Caco-2 (cell line): Measurements from ENCODE around the gene NUTM1. TPM values are rescaled to one million over a fixed set of nuclear protein-coding genes. Genes with fewer than 3 reads are reported as not detected.

Source experiments
- BruUV-seq: library from RNA; stranded (reverse); fragments of 400-500 nt; replicated peaks from 2 replicates; lab custom pipeline; 2021; lab: Mats Ljungman, UMichigan
- CTCF ChIA-PET: fragments of 300-600 bp; sonication (Branson Sonifier 250); formaldehyde crosslinking; loops from one replicate; lab custom pipeline; 2022; ENCODE audit warnings: antibody characterized with exemption; lab: Charles Lee
- POLR2A ChIA-PET: fragments of 300-600 bp; sonication (Branson Sonifier 250); formaldehyde crosslinking; loops from one replicate; lab custom pipeline; 2022; ENCODE audit warnings: antibody characterized with exemption; lab: Charles Lee
- DNase-seq, 2 experiments: peaks; one replicate each; pipeline versions ENCODE4 v3.0.0 to v3.0.0-alpha.2; 2020 to 2022
- H3K27me3 ChIP-seq: replicated peaks from 2 replicates; pipeline ENCODE4 v1.6.0; 2011; ENCODE audit warnings: low read length; ENCODE audit not compliant: control insufficient read depth, insufficient read depth
- H3K36me3 ChIP-seq: 2 replicates; pipeline ENCODE4 v1.5.1; 2011; ENCODE audit warnings: low read length; ENCODE audit not compliant: control insufficient read depth, insufficient read depth
- H3K4me1 ChIP-seq: fragments of 250-450 bp; sonication (Bioruptor Pico); 2 replicates; pipeline ENCODE4 v1.5.1; 2020; ENCODE audit warnings: mild to moderate bottlenecking
- H3K4me3 ChIP-seq: 2 replicates; pipeline ENCODE4 v1.5.1; 2011; ENCODE audit warnings: low read depth, mild to moderate bottlenecking, control low read depth, low read length
- H3K9me3 ChIP-seq: fragments of 250-450 bp; sonication (Bioruptor Pico); 2 replicates; pipeline ENCODE4 v1.5.1; 2020; ENCODE audit warnings: mild to moderate bottlenecking, moderate library complexity
- H3K27ac Mint-ChIP-seq: one replicate; pipeline ENCODE4 v1.8.0; 2022; ENCODE audit warnings: mixed read lengths; ENCODE audit not compliant: unreplicated experiment
- H3K27me3 Mint-ChIP-seq: one replicate; pipeline ENCODE4 v1.8.0; 2022; ENCODE audit warnings: mixed read lengths; ENCODE audit not compliant: insufficient read depth, unreplicated experiment
- H3K36me3 Mint-ChIP-seq: one replicate; pipeline ENCODE4 v1.8.0; 2022; ENCODE audit warnings: mild to moderate bottlenecking, mixed read lengths; ENCODE audit not compliant: insufficient read depth, unreplicated experiment
- H3K4me1 Mint-ChIP-seq: one replicate; pipeline ENCODE4 v1.8.0; 2022; ENCODE audit warnings: low read depth, mixed read lengths; ENCODE audit not compliant: unreplicated experiment
- H3K4me3 Mint-ChIP-seq: one replicate; pipeline ENCODE4 v1.8.0; 2022; ENCODE audit warnings: mild to moderate bottlenecking, moderate library complexity, mixed read lengths; ENCODE audit not compliant: unreplicated experiment
- H3K9me3 Mint-ChIP-seq: one replicate; pipeline ENCODE4 v1.8.0; 2022; ENCODE audit warnings: mixed read lengths; ENCODE audit not compliant: unreplicated experiment
- intact Hi-C: fragments of 100-400 bp; cut with micrococcal nuclease; formaldehyde crosslinking; loops from one replicate; pipeline ENCODE4 v1.10.0; 2022; ENCODE audit not compliant: unreplicated experiment
- total RNA-seq: library from RNA; stranded (reverse); gene quantifications from 2 replicates; pipeline ENCODE4 v1.2.3, GENCODE V29; 2022
- TF ChIP-seq, protein P1 (sequence below), 2 experiments: fragments of 200-600 bp in 1 of 2; IDR thresholded peaks; 1 replicate in 1 of 2; 2 replicates in 1 of 2; pipeline versions ENCODE4 v1.5.1 to v1.8.0; 2011 to 2022; ENCODE audit warnings: antibody characterized with exemption in 1 of 2, control low read depth in 1 of 2, inconsistent platforms in 1 of 2, low read depth in 1 of 2, low read length in 1 of 2, mild to moderate bottlenecking in 1 of 2, moderate library complexity in 1 of 2; ENCODE audit not compliant: insufficient read depth in 1 of 2, severe bottlenecking in 1 of 2, unreplicated experiment in 1 of 2

The NUTM1 gene
- total RNA-seq, 1 experiment from 2014 or later: not detected

DNA sequence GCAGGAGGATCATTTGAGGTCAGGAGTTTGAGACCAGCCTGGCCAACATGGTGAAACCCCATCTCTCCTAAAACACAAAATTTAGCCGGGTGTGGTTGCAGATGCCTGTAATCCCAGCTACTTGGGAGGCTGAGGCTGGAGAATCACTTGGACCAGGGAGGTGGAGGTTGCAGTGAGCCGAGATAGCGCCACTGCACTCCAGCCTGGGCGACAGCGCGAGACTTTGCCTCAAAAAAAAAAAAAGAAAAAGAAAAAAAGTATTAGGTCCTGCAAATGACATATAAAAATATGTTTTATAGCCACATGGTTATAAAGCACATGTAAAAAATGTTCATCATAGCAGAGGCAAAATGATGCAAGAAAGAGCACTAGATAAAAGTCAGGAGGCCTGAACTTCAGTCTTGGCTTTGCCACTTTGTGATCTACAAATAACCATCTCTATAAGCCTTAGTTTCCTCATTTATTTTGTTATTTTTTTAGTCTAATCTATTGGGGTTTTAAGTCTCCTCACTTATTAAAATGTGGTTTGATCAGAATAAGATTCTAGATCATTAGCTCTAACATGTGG lies 10.5 kb upstream of the NUTM1 start:
- peaks cover 9% of the 10 kb centered on the region for H3K36me3 Mint-ChIP-seq
- ChIA-PET CTCF (no interaction called here), POLR2A (interaction anchor here (0.6 kb wide), 1 partner anchor 13 kb away, joined by 13 read pairs; no protein-coding TSS in a partner anchor)
- no peaks in the 10 kb centered on the region for H3K27me3 Mint-ChIP-seq
- no peaks in the 10 kb centered on the region for H3K4me1 Mint-ChIP-seq
- TF ChIP-seq, protein P1, sequence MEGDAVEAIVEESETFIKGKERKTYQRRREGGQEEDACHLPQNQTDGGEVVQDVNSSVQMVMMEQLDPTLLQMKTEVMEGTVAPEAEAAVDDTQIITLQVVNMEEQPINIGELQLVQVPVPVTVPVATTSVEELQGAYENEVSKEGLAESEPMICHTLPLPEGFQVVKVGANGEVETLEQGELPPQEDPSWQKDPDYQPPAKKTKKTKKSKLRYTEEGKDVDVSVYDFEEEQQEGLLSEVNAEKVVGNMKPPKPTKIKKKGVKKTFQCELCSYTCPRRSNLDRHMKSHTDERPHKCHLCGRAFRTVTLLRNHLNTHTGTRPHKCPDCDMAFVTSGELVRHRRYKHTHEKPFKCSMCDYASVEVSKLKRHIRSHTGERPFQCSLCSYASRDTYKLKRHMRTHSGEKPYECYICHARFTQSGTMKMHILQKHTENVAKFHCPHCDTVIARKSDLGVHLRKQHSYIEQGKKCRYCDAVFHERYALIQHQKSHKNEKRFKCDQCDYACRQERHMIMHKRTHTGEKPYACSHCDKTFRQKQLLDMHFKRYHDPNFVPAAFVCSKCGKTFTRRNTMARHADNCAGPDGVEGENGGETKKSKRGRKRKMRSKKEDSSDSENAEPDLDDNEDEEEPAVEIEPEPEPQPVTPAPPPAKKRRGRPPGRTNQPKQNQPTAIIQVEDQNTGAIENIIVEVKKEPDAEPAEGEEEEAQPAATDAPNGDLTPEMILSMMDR (IDR thresholded peaks at IDR 0.05; ENCODE audit: insufficient read depth in 1 of 2, low read depth in 1 of 2, low read length in 1 of 2, severe bottlenecking in 1 of 2, unreplicated experiment in 1 of 2): no peak
- DNase-seq: no peak
- no TSS peak for BruUV-seq
- H3K27ac Mint-ChIP-seq: no peak overlapping the region
- H3K4me3 ChIP-seq: no peak overlapping the region
- no peaks in the 10 kb centered on the region for H3K4me1 ChIP-seq
- intact Hi-C loops: no loop called here
- no peaks in the 10 kb centered on the region for H3K27me3 ChIP-seq
- H3K9me3 Mint-ChIP-seq: no peaks in the 10 kb centered on the region
- H3K9me3 ChIP-seq: no peaks in the 10 kb centered on the region
- no peaks in the 10 kb centered on the region for H3K36me3 ChIP-seq
- H3K4me3 Mint-ChIP-seq: no peak overlapping the region

DNA sequence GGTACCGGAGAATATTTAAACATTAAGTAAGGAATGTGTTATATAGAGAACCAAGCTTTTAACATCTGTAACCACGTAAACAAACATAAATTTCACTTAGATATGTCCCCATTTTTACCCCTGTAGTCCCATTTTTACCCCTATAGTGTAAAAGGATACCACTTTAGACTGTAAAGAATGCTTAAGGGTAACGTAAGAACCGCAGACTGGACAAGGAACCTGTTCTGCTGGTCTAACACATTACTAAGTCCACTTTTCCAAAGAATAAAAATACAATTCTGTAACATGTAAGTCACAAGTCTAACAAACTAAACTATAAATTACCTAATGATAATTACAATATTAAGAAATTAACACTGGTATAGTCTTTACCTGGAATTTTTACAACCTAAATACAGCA lies 8.4 kb upstream of the NUTM1 start:
- H3K36me3 Mint-ChIP-seq: peaks cover 19% of the 10 kb centered on the region
- H3K27me3 ChIP-seq: no peaks in the 10 kb centered on the region
- no peaks in the 10 kb centered on the region for H3K4me1 ChIP-seq
- no peaks in the 10 kb centered on the region for H3K9me3 Mint-ChIP-seq
- no peaks in the 10 kb centered on the region for H3K27me3 Mint-ChIP-seq
- H3K36me3 ChIP-seq: no peaks in the 10 kb centered on the region
- H3K27ac Mint-ChIP-seq: no peak overlapping the region
- ChIA-PET CTCF (no interaction called here), POLR2A (no interaction called here)
- no peak overlapping the region for H3K4me3 ChIP-seq
- no peak for DNase-seq
- TF ChIP-seq, protein P1 (IDR thresholded peaks at IDR 0.05; ENCODE audit: insufficient read depth in 1 of 2, low read depth in 1 of 2, low read length in 1 of 2, severe bottlenecking in 1 of 2, unreplicated experiment in 1 of 2): no peak
- no peak overlapping the region for H3K4me3 Mint-ChIP-seq
- no TSS peak for BruUV-seq
- H3K9me3 ChIP-seq: no peaks in the 10 kb centered on the region
- H3K4me1 Mint-ChIP-seq: no peaks in the 10 kb centered on the region
- intact Hi-C loops: no loop called here

DNA sequence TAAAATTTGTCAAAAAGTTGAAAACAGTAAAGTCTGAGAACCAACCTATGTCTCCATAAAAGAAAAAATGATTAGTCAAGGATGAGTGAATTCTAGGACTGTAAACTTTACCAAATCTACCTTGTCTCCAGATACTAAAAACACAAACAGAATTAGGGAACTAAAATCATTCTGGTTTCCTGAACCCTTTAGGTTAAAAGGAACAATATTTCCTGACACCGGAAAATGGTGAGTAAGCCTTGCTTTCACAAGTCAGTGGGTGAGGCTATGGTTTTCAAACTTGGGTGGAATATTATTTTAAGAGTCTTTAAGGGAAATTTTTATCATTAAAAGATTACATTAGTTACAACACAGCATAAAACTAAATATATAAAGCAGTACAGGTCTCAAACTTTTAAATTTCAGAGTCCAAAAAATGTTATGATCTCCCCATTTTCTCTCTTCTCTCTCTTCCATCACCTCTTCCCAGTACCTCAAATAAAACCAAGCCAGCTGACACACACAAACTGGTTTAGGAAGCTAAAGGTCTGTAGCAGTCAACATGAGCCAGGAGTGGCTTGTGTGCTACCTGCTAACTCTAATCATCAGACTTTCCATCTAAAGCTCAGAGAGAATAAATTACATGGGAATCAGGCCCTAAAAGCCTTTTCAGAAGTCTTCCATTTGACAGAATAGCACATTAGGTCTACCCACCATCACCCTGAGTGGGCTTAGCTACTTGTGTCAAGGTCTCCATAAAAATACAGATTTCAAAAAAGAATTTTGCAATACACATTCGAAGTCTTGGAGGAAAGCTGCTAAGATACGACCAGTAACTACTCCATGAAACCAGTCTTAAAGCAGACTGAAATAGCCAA lies 7.7 kb upstream of the NUTM1 start:
- Histone ChIP-seq H3K4me3 (no peak overlapping the region), H3K9me3 (no peaks in the 10 kb centered on the region), H3K27me3 (no peaks in the 10 kb centered on the region), H3K4me1 (no peaks in the 10 kb centered on the region), H3K36me3 (no peaks in the 10 kb centered on the region)
- intact Hi-C loops: no loop called here
- H3K4me3 Mint-ChIP-seq: no peak overlapping the region
- ChIA-PET POLR2A (no interaction called here), CTCF (no interaction called here)
- BruUV-seq: no TSS peak
- H3K9me3 Mint-ChIP-seq: no peaks in the 10 kb centered on the region
- peaks cover 25% of the 10 kb centered on the region for H3K36me3 Mint-ChIP-seq
- H3K27me3 Mint-ChIP-seq: no peaks in the 10 kb centered on the region
- H3K27ac Mint-ChIP-seq: no peak overlapping the region
- no peak for DNase-seq
- TF ChIP-seq, protein P1 (IDR thresholded peaks at IDR 0.05; ENCODE audit: insufficient read depth in 1 of 2, low read depth in 1 of 2, low read length in 1 of 2, severe bottlenecking in 1 of 2, unreplicated experiment in 1 of 2): no peak
- H3K4me1 Mint-ChIP-seq: no peaks in the 10 kb centered on the region
